Uterus (tissue), 2 donors: ENCODE data around the gene CD28.

ENCODE experiments used
- CTCF ChIP-seq, 4 experiments: fragments of 200-600 bp in 2 of 4; fragments of 450-650 bp in 2 of 4; sonication (generic) in 2 of 4; IDR thresholded peaks; one replicate each; pipeline ENCODE4 v1.5.1; 2016 to 2019; ENCODE audit warnings: antibody characterized with exemption in 4 of 4, mild to moderate bottlenecking in 2 of 4, moderate library complexity in 1 of 4
- POLR2A ChIP-seq, 2 donors: fragments of 450-650 bp; IDR thresholded peaks; one replicate each; pipeline ENCODE4 v1.6.1; 2016; ENCODE audit warnings: antibody characterized with exemption in 2 of 2, mild to moderate bottlenecking in 1 of 2, moderate library complexity in 1 of 2

DNA sequence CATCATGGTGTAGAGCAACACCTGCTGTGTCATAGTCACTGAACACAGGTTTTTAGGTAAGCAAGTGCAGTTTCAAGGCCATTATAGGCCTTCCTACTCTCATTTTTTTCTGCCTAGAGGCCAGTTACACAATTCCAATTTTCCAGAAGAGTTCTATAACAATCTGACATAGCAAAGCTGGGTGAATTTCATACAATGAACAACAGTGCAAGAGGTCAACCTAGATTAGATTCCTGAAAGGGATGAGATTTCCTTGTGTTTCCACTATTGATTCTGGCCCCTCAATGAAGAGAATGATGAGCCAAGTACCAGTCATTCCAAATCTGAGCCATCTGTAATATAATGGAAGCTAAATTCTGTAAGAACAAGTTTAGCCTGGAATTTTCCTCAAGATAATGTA is 15.3 kb upstream of the CD28 start:
- TF ChIP-seq CTCF (IDR thresholded peaks at IDR 0.05) (no peak), POLR2A (IDR thresholded peaks at IDR 0.05) (no peak)
